DMS153 treated with DMSO at 0.1 percent for 48 hours (cell line): ENCODE results near the gene TLE3.
"Not testable (repeated sequence)": the region's sequence is repeated elsewhere in the genome, so short reads cannot be mapped to it uniquely, and the experiment has no call there.

Source experiments
- DNase-seq: peaks from one replicate; lab custom pipeline; 2025; ENCODE audit not compliant: unreplicated experiment; lab: John Stamatoyannopoulos, UW

Gene TLE3

DNA sequence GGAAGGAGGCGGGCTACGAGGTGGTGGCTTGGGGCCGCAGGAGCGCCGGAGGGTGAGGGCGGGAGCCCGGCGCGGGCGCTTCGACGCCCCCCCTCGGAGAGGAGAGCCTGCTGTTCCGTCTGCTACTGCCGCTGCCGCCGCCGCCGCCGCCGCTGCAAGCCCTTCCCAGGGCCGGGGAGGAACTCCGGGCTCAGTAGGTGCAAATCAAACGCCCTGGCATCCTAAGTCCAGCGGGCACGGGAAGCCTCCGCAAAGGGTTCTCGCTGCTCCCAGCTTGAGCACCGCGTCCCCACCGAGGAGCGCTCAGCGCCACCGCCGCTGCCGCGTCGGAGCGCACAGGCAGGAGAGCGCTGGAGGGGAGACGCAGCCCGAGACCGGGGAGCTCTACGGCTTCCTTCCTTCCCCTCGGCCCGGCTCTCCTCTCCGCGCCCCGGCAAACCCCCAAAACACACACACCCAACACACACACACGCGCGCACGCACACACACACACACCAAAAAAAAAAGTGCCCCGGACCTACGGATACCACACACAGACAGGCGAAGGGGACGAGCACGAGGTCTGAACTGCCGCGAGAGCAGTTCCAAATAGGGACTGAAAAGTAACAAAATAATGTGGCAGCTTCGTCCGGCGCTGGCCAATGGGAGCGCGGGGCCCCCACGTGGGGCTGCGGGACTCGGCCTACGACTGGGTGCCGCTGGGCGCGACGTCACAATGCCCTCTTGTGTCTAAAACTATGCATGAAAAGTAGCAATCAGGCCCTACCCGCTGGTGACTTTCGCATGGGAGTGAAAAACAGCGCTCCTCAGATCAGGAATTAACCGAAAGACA, at the start of gene TLE3:
TLE3 (minus strand) TSS at position 597 of the 832 bp plus-strand sequence. CDS start 1,119 bp downstream, outside the sequence.
- peak; percentile 85 for DNase-seq

DNA sequence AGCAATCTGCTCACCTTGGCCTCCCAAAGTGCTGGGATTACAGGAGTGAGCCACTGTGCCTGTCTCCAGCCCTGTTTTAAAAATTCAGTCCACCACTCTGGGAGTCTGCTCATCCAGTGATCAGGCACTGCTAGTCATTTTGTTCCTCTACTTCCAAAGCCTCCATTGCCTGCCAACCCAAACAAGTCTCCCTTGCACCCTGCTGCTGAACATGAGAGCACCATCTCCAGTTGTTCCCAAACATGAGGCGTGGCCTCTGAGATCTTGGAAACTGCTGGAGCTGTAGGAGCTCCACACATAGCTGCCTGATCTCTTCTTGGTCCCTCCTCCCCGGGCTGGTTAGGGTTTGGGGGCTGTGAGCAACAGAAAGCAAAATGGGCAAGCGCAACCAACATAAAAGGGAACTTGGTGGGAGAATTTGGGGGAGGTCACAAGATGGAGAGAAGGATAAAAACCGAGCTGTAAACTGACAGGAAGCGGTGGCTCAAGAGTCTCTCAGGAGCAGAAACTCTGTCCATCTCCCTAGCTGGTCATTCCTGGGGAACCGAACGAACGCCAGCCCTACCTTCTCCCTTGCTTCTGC, 49.6 kb upstream of the TLE3 start:
- DNase-seq, result no peak

DNA sequence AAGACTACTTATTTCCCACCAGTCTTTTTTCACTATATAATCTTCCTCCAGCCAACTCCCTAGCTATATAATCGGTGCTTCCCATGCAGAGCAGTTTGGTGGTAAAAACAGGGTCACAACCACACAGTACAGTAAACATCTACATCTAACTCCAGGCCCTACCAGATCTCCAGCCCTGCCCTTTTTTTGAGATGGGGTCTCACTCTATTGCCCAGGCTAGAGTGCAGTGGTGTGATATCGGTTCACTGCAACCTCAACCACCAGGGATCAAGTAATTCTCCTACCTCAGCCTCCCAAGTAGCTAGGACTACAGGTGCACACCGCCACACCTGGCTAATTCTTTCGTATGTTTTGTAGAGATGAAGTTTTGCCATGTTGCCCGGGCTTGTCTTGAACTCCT, 49.1 kb upstream of the TLE3 start:
- no peak for DNase-seq

DNA sequence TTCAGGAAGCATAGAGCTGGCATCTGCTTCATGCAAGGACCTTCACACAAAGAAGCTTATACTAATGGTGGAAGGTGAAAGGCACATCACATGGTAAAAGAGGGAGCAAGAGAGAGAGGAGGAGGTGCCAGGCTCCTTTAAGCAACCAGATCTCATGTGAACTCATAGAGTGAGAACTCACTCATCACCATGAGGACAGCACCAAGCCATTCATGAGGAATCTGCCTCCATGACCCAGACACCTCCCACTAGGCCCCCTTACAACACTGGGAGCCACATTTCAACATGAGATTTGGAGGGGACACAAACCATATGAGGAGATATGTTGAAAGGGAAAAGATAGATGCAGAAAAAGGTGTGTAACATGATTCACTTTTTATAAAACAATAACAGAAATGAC, 48.4 kb upstream of the TLE3 start:
- no peak for DNase-seq

DNA sequence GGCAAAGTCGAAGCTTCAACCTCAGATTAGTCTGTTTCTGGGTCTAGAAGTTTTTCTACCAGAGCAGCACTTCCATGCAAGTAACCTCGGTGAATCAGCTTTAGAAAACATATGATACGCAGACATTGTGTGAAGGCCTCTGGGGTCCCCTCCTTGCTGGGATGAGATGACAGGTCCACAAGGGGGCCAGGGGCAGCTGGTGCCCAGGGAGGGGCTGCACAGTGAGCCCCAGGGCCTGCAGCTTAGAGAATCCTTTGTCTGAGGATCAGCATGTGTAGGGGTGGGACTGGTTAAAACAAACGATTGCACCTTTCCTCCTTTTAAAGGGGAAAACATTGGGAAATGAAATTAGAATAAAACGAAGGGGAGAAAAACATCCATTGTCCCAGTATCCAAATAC, 47.5 kb upstream of the TLE3 start:
- DNase-seq, result no peak

DNA sequence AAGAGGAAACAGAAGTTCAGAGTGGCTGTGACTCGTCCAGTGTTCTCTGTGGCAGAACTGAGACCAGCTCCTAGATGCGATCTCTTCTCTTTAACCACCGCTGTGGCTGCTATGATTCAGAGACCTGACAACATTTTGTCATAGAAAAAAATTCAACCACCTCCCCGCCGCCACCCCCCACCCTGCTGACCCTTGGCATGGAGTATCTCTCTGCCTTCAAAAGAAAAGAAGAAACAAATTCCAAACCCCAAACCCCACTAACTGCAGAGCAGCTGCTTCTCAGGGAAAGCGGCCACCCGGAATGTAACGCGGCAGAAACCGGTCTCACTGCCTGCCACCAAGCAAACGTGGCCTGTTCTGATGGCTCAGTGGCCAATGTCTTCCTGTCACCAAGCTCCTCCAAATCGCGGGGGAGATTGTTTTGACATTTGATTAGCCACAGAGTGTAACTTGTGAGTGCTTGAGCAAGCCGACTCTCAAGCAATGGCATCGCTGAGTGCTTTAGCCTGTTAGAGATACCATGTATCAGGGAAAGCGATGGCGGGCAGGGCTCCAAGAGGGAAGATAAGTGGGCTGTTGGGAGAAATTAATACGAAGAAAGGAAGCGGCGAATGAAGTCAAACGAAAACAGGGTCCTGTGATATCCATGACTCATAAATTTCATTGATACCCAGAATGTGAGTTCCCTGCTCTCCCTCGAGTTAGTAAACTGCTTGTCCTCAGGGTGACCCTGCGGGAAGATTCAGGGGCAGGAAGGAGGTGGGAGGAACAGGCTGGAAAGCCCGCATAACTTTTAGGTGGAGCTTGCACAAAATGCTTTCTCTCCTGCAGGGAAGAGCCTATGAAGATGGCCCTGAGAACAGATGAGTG, 44.8 kb upstream of the TLE3 start:
- DNase-seq, result no peak

DNA sequence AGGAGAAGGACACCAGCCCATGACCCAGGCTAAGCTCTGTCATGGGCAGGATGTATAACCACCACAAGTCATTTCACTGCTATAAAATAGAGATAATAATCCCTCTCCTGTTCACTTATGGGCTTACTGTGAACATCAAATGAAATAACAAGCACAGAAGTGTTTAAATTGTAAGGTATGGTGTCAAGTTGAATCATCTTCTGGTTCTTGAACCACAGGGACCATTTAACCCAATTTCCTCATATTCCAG, 44.3 kb upstream of the TLE3 start:
- DNase-seq, result no peak

DNA sequence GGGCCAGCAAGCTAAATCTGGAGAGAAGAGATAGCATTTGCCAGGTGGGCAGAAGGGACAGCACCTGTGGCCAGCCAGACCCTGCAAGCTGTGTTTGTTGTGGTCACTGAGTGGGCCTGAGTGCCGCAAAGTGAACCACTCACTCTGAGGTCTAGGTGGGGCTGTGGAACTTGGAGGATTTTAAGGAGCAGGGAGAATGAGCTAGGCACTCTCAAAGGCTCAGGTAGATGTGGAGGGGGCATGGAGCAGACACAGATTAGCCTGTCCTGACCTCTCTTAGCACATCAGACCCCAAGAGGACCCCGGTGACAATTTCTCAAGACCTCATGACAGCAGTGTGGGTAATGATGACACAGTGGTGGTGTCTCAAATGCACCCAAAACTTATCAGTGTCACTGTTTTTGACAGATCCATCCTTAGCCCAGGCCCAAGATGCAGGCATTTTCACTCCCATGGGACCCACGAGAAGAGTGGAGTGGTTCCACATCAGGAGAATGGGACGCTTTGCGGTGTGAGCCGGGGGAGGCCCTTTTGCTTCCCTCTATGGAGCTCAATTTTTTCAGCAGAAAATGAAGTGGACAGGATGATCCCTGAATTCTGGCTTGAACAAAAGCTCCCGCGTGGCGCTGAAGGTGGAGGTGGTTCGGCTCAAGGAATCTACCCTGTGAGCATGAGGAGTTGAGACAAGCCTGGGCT, 43.8 kb upstream of the TLE3 start:
- DNase-seq, result no peak

DNA sequence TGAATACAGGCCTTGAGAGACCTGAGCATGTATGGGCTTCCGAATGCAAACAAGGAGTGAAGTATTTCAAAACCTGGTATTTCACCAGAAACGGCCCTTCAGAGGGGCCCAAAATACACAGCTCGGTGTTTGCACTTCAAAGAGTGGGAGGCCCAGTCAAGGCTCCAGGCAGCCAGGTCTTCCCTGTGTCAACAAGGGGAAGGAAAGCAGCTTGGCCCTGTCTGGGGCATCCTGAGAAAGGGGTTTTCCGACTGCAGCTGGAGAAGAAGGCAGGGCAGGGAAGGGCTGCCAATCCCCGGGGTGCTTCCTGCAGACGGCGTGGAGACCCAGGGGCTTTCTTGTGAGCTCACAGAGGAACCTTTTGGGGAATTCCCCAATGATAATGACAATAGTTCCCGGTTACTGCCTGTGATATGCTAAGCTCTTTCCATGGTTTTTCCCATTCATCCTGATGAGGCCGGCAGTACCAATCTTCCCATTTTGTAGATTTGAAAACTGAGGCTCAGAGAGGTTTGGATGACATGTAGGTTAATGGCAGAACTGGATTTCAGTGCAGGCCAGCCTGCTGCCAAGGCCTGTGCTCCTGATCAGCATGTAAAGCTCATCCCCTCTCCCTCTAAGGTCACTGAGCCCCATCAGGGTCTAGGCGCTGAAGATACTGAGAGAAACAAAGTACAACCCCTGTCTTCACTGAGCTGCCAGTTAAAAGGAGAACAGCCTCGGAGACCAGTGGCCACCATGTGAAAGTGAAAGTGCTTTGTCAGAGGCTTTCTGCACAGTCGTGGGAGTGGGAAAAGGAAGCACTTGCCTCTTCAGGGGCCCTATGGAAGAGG, 43.0 kb upstream of the TLE3 start:
- DNase-seq, result no peak

DNA sequence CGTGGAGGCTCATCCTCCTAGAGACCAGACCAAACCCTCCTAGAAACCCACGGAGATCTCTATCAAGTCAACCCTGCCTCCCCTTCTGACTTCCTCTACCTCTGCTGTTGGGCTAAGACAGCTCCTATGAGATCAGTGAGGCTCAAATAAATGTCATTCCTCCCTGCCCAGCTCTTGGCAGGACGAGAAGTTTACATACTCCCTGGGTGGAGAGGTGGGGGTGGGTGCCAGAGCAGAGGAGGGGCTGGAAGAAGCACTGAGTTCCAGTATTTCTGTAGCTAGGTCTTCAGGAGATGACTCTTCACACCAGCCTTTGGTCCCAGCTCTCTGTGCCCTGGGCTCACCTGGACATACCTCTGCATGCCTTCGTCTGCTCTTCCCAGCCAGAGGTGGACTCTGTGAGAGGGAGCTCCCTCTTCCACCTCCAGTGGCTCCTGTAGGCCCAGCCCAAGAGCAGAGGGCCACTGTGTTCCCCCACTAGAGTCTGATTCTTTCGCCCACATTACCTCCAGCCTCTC, 42.4 kb upstream of the TLE3 start:
- DNase-seq, result no peak

DNA sequence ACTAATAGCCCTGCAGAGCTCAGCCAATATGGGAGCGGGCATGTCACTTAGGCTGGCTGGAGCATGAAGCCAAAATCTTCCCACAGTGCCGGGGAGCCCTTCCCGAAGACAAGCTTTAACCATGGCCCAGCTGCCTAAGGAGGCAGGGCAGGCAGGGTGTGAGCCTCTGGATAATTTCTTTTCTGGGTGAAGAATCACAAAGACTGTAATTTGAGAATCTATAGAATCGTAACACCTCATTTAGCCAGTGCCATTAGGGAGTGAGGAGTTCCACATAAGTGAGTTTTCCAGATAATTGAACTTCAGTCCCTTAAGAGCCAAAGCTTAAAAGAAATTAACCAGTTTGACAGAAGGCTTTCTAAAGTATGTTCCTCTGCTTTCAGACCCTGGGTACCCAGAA, 40.2 kb upstream of the TLE3 start:
- no peak for DNase-seq

DNA sequence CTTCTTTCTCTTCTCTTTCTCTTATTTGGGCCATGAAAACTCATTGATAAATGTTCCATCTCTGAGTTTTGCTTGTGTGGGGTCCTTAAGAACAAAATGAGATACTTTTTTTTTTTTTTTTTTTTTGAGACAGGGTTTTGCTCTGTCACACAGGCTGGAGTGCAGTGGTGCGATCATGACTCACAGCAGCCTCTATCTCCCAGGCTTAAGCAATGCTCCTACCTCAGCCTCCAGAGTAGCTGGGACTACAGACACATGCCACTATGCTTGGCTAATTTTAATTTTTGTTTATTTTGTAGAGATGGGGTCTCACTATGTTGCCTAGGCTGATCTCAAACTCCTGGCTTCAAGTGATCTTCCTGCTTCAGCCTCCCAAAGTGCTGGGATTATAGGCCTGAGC, 39.3 kb upstream of the TLE3 start:
- DNase-seq, result not testable (repeated sequence)

DNA sequence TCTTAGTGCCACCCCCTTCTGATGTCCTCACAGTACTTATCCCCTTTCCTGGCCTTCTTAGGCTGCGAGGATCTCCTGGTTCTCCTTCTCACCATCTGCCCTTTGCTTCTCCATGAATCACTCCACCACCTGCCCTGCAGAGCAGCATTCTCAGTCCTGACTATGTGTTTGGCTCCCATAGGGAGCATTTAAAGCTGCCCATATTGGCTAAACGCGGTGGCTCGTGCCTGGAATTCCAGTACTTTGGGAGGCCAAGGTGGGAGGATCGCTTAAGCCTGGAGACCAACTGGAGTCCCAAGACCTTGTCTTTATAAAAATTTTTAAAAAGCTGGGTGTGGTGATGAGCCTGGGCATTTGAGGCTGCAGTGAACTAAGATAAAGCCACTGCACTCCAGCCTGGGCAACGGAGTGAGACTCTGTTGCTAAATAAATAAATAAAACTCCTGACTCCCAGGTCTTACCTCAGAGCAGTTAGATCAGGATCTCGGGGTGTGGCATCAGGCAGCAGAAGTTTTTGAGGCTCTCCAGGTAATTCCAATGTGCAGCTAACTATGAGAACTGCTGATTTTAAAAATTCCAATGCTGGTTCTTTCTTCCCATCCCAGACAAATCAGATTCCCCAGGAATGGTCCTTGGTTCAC, 36.2 kb upstream of the TLE3 start:
- no peak for DNase-seq

DNA sequence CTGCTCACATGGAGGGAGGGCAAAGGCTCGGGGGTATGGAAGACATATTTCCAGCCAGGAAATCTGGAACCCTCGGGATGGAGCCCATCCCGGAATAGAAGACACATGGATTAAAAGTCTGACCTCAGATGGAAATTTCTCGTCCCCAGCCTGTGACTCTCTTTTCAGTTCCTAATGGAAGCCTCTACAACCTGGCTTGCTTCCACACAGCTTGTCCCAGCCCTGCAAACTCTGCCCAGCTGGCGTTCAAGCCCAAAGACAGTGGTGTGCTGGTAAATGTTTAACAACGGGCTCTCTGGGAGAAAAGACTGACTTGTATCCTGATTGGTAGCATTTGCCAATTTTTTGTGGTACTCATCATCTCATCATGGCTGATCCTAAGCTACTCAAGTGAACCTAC, 35.6 kb upstream of the TLE3 start:
- DNase-seq, result no peak

DNA sequence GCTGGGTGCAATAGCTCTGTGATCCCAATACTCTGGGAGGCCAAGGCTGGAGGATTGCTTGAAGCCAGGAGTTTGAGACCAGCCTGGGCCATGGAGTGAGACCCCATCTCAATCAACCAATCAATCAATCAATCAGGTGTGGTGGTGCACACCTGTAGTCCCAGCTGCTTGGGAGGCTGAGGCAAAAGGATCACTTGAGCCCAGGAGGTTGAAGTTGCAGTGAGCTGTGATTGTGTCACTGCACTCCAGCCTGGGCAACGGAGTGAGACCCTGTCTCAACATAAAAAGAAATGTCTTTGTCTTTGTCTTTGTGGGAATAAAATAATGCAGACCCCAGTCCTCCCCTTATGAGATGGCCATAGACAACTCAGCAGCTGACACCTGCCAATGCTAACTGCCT, 34.9 kb upstream of the TLE3 start:
- no peak for DNase-seq

DNA sequence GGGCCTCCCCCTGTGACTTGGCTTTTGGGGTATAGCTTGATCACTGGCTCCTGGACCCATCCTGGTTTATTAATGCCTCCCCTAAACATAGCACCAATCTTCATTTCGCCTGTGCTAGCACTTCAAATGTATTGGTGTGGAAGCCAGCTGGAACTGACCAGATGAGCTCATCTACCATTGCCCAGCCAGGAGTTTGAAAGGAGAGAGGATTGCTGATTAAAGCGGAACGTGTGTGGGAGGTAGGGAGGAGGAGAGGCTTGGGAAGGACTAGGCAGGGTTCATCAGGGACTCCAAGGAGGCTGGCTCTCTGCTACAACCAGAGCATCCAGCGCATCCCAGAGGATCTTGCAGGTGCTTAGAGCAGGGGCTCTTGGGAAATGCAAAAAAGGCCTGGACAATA, 34.4 kb upstream of the TLE3 start:
- DNase-seq, result no peak

DNA sequence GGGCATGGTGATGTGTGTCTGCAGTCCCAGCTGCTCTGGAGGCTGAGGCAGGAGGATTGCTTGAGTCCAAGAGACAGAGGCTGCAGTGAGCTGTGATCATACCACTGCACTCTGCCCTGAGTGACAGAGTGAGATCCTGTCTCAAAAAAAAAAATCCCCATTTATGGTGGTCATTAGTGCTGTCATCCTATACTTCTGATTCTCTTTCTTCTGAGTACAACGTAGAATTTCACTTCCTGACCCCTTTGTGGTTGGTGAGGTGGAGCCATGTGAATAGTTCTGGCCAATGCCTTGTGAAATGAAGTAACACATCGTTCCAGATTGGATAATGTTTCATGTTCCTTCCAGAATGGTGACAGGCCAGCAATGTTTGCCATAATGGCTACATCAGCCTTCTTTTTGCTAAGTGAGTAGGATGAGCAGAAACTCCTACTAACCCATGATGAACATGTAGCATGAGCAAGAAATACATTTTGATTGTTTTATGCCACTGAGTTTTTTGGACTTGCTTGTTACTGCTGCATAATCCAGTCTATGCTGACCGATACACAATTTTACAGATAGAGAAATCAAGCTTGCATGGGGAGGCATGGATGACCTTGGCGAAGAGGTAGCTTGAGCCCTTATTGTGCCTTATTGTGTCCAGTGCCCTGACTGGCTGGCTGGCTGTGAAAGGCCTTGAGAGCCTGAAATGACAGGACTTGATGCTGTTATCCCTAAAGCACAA, 30.9 kb upstream of the TLE3 start:
- DNase-seq, result no peak

DNA sequence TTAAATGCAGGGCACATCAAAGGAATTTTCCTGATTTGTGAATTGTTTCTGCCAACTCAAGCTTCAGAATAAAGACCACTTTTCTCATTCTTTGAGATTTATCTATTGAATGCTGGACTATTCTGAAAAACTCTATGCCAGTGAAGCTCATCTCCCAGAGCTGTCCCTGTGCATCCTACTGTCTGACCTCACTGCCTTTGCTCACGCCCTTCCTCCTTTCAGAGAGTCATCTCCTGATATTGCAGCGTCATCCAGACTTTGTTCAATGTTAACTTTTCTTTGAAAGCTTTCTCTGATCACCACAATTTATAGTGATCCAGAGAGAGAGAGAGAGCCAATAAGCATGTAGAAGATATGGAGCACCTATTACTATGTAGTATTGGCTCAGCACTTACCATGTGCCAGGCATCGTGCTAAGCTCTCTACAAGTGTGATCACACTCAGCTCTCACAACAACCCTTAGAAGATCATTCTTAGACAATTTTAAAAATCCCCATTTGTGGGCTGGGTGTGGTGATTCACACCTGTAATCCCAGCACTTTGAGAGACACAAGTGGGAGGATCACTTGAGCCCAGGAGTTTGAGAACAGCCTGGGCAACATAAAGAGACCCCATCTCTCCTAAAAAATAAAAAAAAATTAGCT, 30.2 kb upstream of the TLE3 start:
- no peak for DNase-seq

DNA sequence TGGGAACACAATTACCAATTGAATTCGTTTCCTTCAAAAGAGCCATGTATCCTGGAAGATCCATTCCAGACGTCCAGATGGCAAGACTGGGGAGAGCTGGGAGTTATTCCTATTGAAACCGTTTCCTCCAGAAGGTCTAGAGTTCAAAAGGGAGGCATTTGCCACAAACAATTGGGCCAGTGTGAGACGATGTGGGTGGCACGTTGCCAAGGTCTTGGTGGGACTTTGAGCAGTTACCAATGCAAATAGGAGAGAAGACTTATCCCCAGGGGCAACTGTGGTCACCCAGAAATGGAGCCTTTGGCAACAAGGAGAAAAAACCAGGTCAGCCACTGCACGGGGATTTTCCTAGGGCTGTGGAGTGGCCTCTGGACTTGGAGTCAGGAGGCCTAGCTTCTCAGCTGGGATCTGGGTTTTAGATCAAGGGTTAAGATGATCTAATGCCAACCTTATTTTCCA, 29.6 kb upstream of the TLE3 start:
- DNase-seq, result no peak
